HG03103 (cell line): ENCODE measurements around the gene DDX51.

Source experiments
- ATAC-seq: cut with Tn5 transposase; IDR thresholded peaks from one replicate; pipeline ENCODE4 v1.9.1; 2021; ENCODE audit warnings: low read depth; ENCODE audit not compliant: unreplicated experiment

DDX51 gene

DNA sequence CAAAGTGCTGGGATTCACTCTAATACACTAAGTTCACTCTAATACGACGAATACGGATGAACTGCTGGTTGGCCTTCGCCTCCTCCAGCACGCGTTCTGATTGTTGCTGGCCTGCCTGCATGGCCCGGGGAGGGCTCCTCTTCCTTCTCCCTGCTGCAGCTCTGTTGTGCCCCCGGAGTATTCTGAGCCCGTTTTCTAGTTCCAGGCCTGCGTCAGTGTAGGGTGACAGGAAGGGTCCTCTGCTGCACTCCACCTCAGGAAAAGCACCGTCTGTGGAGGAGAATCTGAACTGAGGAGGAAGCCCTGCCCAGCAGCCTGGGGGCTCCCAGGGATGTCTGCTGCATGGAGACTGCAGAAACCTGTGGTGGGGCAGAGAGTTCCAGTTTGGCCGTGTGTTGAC lies 44.4 kb downstream of the DDX51 start:
- no peak for ATAC-seq

DNA sequence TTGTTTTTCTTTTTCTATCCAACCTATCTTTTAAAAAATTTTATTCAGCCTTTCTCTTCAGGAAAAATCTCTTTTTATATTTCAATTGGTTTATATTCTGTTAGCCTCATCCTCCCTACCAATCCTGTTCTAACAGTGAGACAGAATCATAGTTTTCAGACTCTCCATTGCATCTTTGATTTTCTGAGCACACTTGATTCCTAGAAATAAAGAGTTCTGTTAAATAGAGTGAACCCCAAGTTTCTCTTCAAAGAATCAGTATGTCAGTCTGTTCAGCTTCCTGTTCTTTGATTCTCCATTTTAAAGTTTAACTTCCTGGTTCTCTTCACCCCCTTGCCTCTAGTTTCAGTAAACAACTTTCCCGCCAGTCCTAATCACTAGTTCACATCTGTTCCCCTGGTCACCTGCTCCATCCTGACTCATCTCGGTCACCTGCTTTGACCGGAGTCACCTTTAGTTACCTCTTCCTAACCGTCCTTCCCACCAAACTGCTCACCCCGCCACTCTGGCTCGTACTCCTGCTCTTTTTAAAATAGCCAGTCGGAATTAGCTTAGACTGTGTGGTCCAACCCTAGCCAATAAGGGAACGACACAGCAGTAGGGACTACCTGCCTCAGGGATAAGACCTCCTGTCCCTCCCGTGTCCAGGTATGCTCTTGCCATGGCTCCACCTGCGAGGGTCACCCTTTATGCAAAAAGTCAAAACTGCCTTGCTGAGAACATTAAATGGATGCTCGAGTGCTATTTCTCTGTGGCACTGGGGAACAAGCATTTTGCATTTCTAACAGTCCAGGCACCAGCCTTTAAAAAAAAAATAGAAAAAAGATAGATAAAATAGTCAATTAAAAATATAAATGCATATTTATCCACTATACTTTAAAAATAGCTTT lies 48.4 kb downstream of the DDX51 start:
- ATAC-seq, result no peak

DNA sequence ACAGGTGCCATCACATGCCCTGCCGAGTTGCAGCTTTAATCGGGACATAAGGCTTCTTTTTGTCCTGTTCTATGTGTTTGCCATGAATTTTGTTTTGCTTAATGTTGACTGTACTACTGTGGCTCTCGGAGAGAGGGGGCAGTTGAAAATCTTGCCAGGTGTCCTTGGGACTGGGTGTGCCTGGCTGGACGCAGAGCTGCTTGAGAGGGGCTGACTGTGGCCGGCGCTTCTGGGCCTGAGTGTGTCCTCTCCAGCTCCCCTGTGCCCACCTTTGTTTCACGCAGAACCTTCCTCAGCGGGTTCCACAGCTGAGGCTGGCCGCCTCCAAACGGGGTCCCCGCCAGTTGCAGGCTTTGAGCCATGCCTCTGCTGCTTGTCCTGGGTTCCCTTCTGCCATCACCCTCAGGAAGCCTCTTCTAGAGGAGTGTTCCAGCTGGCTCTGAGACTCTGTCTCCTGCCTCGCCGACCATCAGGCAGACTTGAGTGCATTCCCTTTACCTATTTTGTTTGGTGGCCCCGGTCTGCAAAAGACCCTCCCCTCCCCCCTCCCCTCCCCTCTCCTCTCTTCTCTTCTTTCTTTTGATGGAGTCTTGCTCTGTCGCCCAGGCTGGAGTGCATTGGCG lies 49.7 kb downstream of the DDX51 start:
- ATAC-seq, result no peak

DNA sequence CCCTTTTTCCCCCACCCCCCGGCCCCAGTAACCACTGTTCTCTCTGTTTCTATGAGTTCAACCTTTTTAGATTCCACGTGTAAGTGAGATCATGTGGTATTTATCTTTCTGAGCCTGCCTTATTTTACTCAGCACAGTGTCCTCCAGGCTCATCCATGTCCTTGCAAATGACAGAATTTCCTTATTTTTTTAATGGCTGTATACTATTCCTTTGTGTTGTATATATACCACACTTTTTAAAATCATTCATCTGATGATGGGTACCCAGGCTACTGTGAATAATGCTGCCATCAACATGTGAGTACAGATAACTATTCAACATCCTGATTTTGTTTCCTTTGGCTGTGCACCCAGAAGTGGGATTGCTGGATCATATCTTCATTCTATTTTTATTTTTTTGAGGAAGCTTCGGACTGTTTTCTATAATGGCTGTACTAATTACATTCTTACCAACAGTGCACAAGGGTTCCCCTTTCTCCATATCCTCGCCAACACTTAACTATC lies 54.7 kb downstream of the DDX51 start:
- no peak for ATAC-seq
